ENCODE results near the gene HDAC4. TPM values are rescaled to one million over a fixed set of nuclear protein-coding genes. Genes with fewer than 3 reads are reported as not detected.

The HDAC4 gene
- total RNA-seq, 8 experiments from 2014 or later = 12.2 to 55.7 (median 18.1) TPM

- H3K4me3 ChIP-seq = no peak overlapping the region
- H3K27ac ChIP-seq = no peak overlapping the region
- peaks cover 3 to 10% of the 10 kb centered on the region in 2 donors for H3K4me1 ChIP-seq (replicated peaks in 1 of 2)
- in situ Hi-C loops (cut with MboI; ENCODE audit: low pct_unique_long_range_greater_than_20kb in 2 of 9, low sequenced_read_pairs in 9 of 9, unreplicated experiment in 9 of 9) = no loop called here
- peak; percentile 75 to 96 (median 78) for ATAC-seq (replicated peaks in 6 of 8)
- no CpG with 5 or more reads among the region's 29 CpGs for WGBS, 10 experiments
These were observed 365.4 kb downstream of the HDAC4 start for GRCh38 chr2:239035361-239035814.

DNA sequence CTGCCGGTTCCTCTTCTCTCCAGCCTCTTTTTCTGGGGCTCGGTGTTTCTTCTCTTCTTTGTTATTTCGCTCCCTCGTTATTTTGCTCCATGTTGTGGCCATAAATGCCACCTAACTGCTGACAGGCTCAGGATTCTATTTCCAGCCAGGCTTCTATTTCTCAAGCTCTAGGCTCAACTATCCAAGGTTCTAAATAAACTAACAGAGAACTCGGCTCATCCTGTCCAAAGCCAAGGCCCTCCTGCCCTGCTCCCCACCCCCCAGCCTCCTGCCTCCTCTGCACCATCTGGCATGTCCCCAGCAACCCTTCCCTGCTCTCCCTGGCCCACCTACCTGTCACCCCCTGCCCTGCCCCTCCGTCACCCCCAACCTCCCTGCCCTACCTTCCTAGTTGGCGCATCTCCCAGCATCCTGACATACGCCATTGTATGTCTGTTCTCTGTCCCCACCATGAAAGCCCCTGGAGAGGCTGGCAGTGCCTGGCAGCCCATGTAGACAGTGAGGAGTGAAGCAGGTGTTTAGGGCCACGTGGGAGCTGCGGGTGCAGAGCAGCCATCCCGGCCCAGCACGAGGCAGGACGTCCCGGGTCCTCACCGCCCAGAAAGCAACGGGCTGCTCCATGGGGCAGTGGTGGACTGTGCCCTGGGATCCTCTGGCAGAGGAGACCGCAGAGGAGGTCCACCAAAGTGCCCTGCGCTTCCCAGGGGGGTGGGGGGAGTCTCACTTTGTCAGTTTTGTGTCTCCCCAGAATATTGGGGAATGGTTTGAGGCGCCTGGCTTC, 366.1 kb downstream of the HDAC4 start:
- in situ Hi-C loops (cut with MboI; ENCODE audit: low pct_unique_long_range_greater_than_20kb in 2 of 9, low sequenced_read_pairs in 9 of 9, unreplicated experiment in 9 of 9) = no loop called here
- Histone ChIP-seq H3K27ac (no peak overlapping the region), H3K4me3 (no peak overlapping the region), H3K4me1 (replicated peaks in 1 of 2) (peaks cover 3% of the 10 kb centered on the region in 2 donors)
- ATAC-seq (replicated peaks in 6 of 8) = peak in 5 of 8 experiments; percentile 11 to 28 (median 19)
- WGBS, 10 experiments = 0 to 83% (median 59%) methylated on average over 1 to 5 of the region's 19 CpGs; no CpG with 5 or more reads in 5 of the 10 experiments

- H3K4me1 ChIP-seq (replicated peaks in 1 of 2) = peaks cover 3% of the 10 kb centered on the region in 2 donors
- no peak overlapping the region for H3K4me3 ChIP-seq
- H3K27ac ChIP-seq = no peak overlapping the region
- no peak for ATAC-seq (replicated peaks in 6 of 8)
- 33 to 100% (median 80%) methylated on average over 1 to 4 of the region's 13 CpGs; no CpG with 5 or more reads in 3 of the 10 experiments for WGBS, 10 experiments
- in situ Hi-C loops (cut with MboI; ENCODE audit: low pct_unique_long_range_greater_than_20kb in 2 of 9, low sequenced_read_pairs in 9 of 9, unreplicated experiment in 9 of 9) = no loop called here
These were observed 366.8 kb downstream of the HDAC4 start for GRCh38 chr2:239033801-239034560.

DNA sequence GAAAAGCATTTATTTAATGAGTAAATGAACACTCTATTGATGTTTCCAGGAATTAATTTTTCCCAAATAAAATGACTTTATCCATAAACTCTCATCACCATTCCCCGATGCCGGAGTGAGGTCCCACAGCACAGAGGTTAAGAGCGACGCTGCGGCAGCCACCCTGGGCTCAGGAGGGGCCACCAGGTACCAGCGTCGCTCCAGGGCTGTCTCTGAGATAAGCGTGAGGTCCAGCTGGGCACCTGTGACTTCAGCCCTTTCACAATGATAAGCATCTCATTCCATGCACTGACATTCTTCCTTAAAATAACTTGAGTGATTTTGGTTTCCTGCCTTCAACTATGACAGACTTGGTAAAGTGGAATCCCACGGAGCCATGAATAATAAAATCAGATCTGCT, 370.9 kb downstream of the HDAC4 start:
- in situ Hi-C loops (cut with MboI; ENCODE audit: low pct_unique_long_range_greater_than_20kb in 2 of 9, low sequenced_read_pairs in 9 of 9, unreplicated experiment in 9 of 9) = no loop called here
- 45 to 100% (median 90%) methylated on average over 1 to 7 of the region's 9 CpGs; no CpG with 5 or more reads in 1 of the 10 experiments for WGBS, 10 experiments
- ATAC-seq (replicated peaks in 6 of 8) = no peak
- Histone ChIP-seq H3K4me1 (replicated peaks in 1 of 2) (peaks cover 9 to 11% of the 10 kb centered on the region in 2 donors), H3K4me3 (no peak overlapping the region), H3K27ac (no peak overlapping the region)

GRCh38 chr2:239028253-239028619, 372.6 kb downstream of the HDAC4 start:
- no peak overlapping the region for H3K27ac ChIP-seq
- no peak overlapping the region for H3K4me3 ChIP-seq
- in situ Hi-C loops (cut with MboI; ENCODE audit: low pct_unique_long_range_greater_than_20kb in 2 of 9, low sequenced_read_pairs in 9 of 9, unreplicated experiment in 9 of 9) = no loop called here
- WGBS, 10 experiments = 77 to 93% (median 82%) methylated on average over 1 to 3 of the region's 5 CpGs; no CpG with 5 or more reads in 6 of the 10 experiments
- peaks cover 9 to 15% of the 10 kb centered on the region in 2 donors for H3K4me1 ChIP-seq (replicated peaks in 1 of 2)
- peak in 2 of 8 experiments; percentile 2 to 13 for ATAC-seq (replicated peaks in 6 of 8)

GRCh38 chr2:239027391-239028252, 373.2 kb downstream of the HDAC4 start:
- WGBS, 10 experiments = 40 to 100% (median 93%) methylated on average over 1 to 31 of the region's 38 CpGs; no CpG with 5 or more reads in 3 of the 10 experiments
- peak in 2 of 8 experiments; percentile 7 to 20 for ATAC-seq (replicated peaks in 6 of 8)
- Histone ChIP-seq H3K4me1 (replicated peaks in 1 of 2) (peaks cover 9 to 15% of the 10 kb centered on the region in 2 donors), H3K27ac (no peak overlapping the region), H3K4me3 (no peak overlapping the region)
- in situ Hi-C loops (cut with MboI; ENCODE audit: low pct_unique_long_range_greater_than_20kb in 2 of 9, low sequenced_read_pairs in 9 of 9, unreplicated experiment in 9 of 9) = no loop called here

DNA sequence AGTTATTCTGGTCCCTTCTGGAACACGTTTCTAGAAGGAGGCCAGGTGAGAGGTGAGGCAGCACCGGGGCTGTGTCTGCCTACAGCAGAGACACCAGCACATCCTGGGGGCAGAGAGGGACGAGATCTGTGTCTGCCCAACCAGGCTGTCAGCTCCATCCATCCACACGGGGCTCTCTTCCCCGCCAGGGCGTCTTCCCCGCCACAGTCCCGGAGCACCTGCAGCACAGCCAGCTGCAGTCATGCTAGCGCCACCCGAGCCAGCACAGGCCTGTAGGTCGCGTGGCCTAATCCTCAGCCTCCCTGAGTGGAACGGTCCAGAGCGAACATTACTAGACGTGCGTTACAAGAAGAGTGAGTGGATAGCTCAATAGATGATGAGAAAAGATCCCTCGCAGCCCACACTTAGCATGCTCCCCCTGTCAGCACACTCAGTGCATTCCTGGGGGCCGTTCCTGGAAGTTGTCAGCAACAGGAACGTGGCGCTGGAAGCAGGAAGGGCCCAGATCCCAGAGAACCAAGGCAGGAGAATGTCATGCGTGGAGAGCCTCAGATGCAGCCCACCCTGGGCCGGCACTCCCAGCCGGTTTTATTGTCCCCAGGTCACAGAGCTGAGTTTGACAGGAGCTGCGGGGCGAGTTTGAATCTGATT, 374.0 kb downstream of the HDAC4 start:
- in situ Hi-C loops (cut with MboI; ENCODE audit: low pct_unique_long_range_greater_than_20kb in 2 of 9, low sequenced_read_pairs in 9 of 9, unreplicated experiment in 9 of 9) = no loop called here

DNA sequence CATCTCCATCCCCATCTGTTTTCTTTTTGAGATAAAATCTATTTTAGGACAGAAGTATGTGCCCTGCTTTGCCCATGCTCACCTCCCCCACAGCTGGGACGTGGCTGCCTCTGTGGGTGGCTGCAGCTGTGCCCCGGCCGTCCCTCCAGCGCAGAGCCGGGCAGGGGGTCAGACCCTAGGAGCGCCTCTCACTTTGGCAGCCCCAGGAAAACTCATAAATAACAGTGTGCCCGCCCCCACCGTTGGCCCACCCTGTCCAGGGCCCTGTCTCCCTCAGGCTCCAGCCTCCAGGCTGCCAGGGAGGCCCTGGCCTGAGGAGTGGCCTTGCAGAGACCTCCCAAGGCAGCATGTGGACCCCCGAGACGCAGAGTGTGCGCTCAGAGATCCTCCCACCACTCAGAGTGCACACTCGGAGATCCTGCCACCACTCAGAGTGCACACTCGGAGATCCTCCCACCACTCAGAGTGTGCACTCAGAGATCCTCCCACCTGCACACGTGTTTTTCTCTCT, 374.8 kb downstream of the HDAC4 start:
- ATAC-seq (replicated peaks in 6 of 8) = peak in 2 of 8 experiments; percentile 6 to 15
- no peak overlapping the region for H3K27ac ChIP-seq

More for the DNA sequence above, 374.0 kb downstream of the HDAC4 start:
- ATAC-seq (replicated peaks in 6 of 8) = peak in 6 of 8 experiments; percentile 10 to 90 (median 86)
- Histone ChIP-seq H3K27ac (no peak overlapping the region), H3K4me3 (no peak overlapping the region), H3K4me1 (replicated peaks in 1 of 2) (peaks cover 9 to 15% of the 10 kb centered on the region in 2 donors)
- WGBS, 10 experiments = 60 to 100% (median 78%) methylated on average over 1 to 12 of the region's 25 CpGs; no CpG with 5 or more reads in 4 of the 10 experiments

DNA sequence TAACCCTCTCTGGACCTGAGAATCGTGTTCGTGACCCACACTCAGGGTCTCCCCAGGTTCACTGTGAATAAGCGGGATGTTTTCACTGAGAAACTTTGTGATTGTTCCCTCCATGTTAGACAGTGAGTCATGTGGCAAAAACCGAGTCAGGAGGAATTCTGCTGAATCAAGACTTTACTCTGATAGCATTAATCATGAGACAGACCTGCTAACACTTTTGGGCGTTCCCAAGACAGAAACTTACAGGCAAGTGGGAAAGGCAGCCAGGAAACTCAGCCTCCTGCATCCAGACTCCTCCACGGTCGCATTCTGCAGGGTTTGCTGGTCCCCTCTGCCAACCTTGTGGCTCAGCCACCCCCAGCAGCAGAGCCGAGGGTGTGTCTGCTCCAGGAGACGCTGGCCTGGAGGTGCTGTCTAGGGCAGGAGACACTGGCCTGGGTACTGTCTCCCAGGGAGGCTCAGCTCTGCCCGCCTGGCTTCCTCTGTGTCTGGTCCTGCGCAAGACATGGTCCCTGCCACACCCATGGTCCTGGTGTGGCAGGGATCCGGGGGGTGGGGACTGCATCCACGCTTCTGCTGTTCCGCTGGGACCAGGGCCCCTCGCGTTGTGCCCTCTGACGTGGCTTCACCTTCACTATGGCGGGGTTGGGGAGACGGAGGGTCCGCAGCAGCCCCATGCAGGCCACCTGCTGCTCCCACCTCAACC, 375.6 kb downstream of the HDAC4 start:
- no peak overlapping the region for H3K27ac ChIP-seq
- H3K4me1 ChIP-seq (replicated peaks in 1 of 2) = peaks cover 9 to 15% of the 10 kb centered on the region in 2 donors
- 6 to 92% (median 40%) methylated on average over 1 to 8 of the region's 20 CpGs; no CpG with 5 or more reads in 3 of the 10 experiments for WGBS, 10 experiments
- ATAC-seq (replicated peaks in 6 of 8) = peak; percentile 6 to 87 (median 19)
- no peak overlapping the region for H3K4me3 ChIP-seq
- in situ Hi-C loops (cut with MboI; ENCODE audit: low pct_unique_long_range_greater_than_20kb in 2 of 9, low sequenced_read_pairs in 9 of 9, unreplicated experiment in 9 of 9) = no loop called here

More for the DNA sequence above, 374.8 kb downstream of the HDAC4 start:
- Histone ChIP-seq H3K4me3 (no peak overlapping the region), H3K4me1 (replicated peaks in 1 of 2) (peaks cover 9 to 15% of the 10 kb centered on the region in 2 donors)
- in situ Hi-C loops (cut with MboI; ENCODE audit: low pct_unique_long_range_greater_than_20kb in 2 of 9, low sequenced_read_pairs in 9 of 9, unreplicated experiment in 9 of 9) = no loop called here
- no CpG with 5 or more reads among the region's 14 CpGs for WGBS, 10 experiments

- peak in 1 of 8 experiments; percentile 3 for ATAC-seq (replicated peaks in 6 of 8)
- in situ Hi-C loops (cut with MboI; ENCODE audit: low pct_unique_long_range_greater_than_20kb in 2 of 9, low sequenced_read_pairs in 9 of 9, unreplicated experiment in 9 of 9) = no loop called here
- Histone ChIP-seq H3K27ac (no peak overlapping the region), H3K4me1 (replicated peaks in 1 of 2) (peaks cover 9 to 15% of the 10 kb centered on the region in 2 donors), H3K4me3 (no peak overlapping the region)
- WGBS, 10 experiments = 20 to 85% (median 81%) methylated on average over 1 to 5 of the region's 7 CpGs; no CpG with 5 or more reads in 5 of the 10 experiments
These were observed 376.6 kb downstream of the HDAC4 start for GRCh38 chr2:239024226-239024625.

GRCh38 chr2:239022437-239023260, 378.2 kb downstream of the HDAC4 start:
- no peak for ATAC-seq (replicated peaks in 6 of 8)
- in situ Hi-C loops (cut with MboI; ENCODE audit: low pct_unique_long_range_greater_than_20kb in 2 of 9, low sequenced_read_pairs in 9 of 9, unreplicated experiment in 9 of 9) = no loop called here
- 12 to 89% (median 70%) methylated on average over 1 to 8 of the region's 16 CpGs; no CpG with 5 or more reads in 4 of the 10 experiments for WGBS, 10 experiments
- no peak overlapping the region for H3K27ac ChIP-seq
- H3K4me3 ChIP-seq = no peak overlapping the region
- peaks cover 9 to 15% of the 10 kb centered on the region in 2 donors for H3K4me1 ChIP-seq (replicated peaks in 1 of 2)

Data from motor neuron (in vitro differentiated cells).